ENCODE data around the gene SYNE2. TPM values are rescaled to one million over a fixed set of nuclear protein-coding genes. Genes with fewer than 3 reads are reported as not detected.
"Not testable (repeated sequence)": the region's sequence is repeated elsewhere in the genome, so short reads cannot be mapped to it uniquely, and the experiment has no call there.

Gene SYNE2
- total RNA-seq, 1 experiment from 2014 or later = 37.5 TPM

- ATAC-seq (no peak), DNase-seq (ENCODE audit: low read depth, low spot score) (no peak)
- BruUV-seq (replicated peaks) = no TSS peak
- ChIA-PET POLR2A (no interaction called here), CTCF (no interaction called here)
- in situ Hi-C loops (cut with HindIII; ENCODE audit: low pct_unique_long_range_greater_than_20kb, low sequenced_read_pairs) = no loop called here
- H3K27ac ChIP-seq (ENCODE audit: low read length) = no peak overlapping the region
- H3K4me3 ChIP-seq (ENCODE audit: low read depth in 2 of 2, low read length in 2 of 2) = no peak overlapping the region
- intact Hi-C loops (cut with micrococcal nuclease; ENCODE audit: unreplicated experiment) = no loop called here
- H3K36me3 ChIP-seq (ENCODE audit: control insufficient read depth, insufficient read depth, low read length) = no peaks in the 10 kb centered on the region
- no peak for TF ChIP-seq CTCF (IDR thresholded peaks at IDR 0.05)
- TF ChIP-seq TCF7L2 (IDR thresholded peaks at IDR 0.05; ENCODE audit: low read depth, low read length) = no peak
- TF ChIP-seq POLR2AphosphoS5 (IDR thresholded peaks at IDR 0.05; ENCODE audit: low read depth, low read length) = no peak
- TF ChIP-seq REST (IDR thresholded peaks at IDR 0.05; ENCODE audit: insufficient read depth in 1 of 2, low read depth in 2 of 2, low read length in 1 of 2) = no peak
- no peak for TF ChIP-seq SIN3A (IDR thresholded peaks at IDR 0.05; ENCODE audit: borderline replicate concordance, insufficient read depth, low read depth, low read length)
- H3K27me3 ChIP-seq (ENCODE audit: control insufficient read depth, insufficient read depth, low read length) = no peaks in the 10 kb centered on the region
- H3K9me3 ChIP-seq (ENCODE audit: control insufficient read depth, insufficient read depth, low read depth, low read length) = no peaks in the 10 kb centered on the region
- no peaks in the 10 kb centered on the region for H3K4me1 ChIP-seq (ENCODE audit: control insufficient read depth, insufficient read depth, low read length)
Observed at GRCh38 chr14:64178814-64179213, 326.0 kb downstream of the SYNE2 start.

- H3K4me1 ChIP-seq (ENCODE audit: control insufficient read depth, insufficient read depth, low read length); H3K27ac ChIP-seq (ENCODE audit: low read length); H3K36me3 ChIP-seq (ENCODE audit: control insufficient read depth, insufficient read depth, low read length); H3K4me3 ChIP-seq (ENCODE audit: low read depth in 2 of 2, low read length in 2 of 2); in situ Hi-C loops (cut with HindIII; ENCODE audit: low pct_unique_long_range_greater_than_20kb, low sequenced_read_pairs); ATAC-seq; intact Hi-C loops (cut with micrococcal nuclease; ENCODE audit: unreplicated experiment); BruUV-seq (replicated peaks); H3K9me3 ChIP-seq (ENCODE audit: control insufficient read depth, insufficient read depth, low read depth, low read length); H3K27me3 ChIP-seq (ENCODE audit: control insufficient read depth, insufficient read depth, low read length); POLR2A ChIA-PET; DNase-seq (ENCODE audit: low read depth, low spot score); CTCF ChIA-PET: not testable (repeated sequence)
Observed at GRCh38 chr14:64182908-64183307, 330.1 kb downstream of the SYNE2 start.

GRCh38 chr14:64184103-64184729 lies 331.4 kb downstream of the SYNE2 start:
- ATAC-seq (no peak), DNase-seq (ENCODE audit: low read depth, low spot score) (no peak)
- no peak for TF ChIP-seq SIN3A (IDR thresholded peaks at IDR 0.05; ENCODE audit: borderline replicate concordance, insufficient read depth, low read depth, low read length)
- TF ChIP-seq CTCF (IDR thresholded peaks at IDR 0.05) = no peak
- in situ Hi-C loops (cut with HindIII; ENCODE audit: low pct_unique_long_range_greater_than_20kb, low sequenced_read_pairs) (no loop called here), intact Hi-C loops (cut with micrococcal nuclease; ENCODE audit: unreplicated experiment) (no loop called here)
- POLR2A ChIA-PET = no interaction called here
- H3K27ac ChIP-seq (ENCODE audit: low read length) = no peak overlapping the region
- CTCF ChIA-PET = no interaction called here
- H3K9me3 ChIP-seq (ENCODE audit: control insufficient read depth, insufficient read depth, low read depth, low read length) = no peaks in the 10 kb centered on the region
- no peaks in the 10 kb centered on the region for H3K4me1 ChIP-seq (ENCODE audit: control insufficient read depth, insufficient read depth, low read length)
- BruUV-seq (replicated peaks) = no TSS peak
- no peaks in the 10 kb centered on the region for H3K27me3 ChIP-seq (ENCODE audit: control insufficient read depth, insufficient read depth, low read length)
- no peak overlapping the region for H3K4me3 ChIP-seq (ENCODE audit: low read depth in 2 of 2, low read length in 2 of 2)
- H3K36me3 ChIP-seq (ENCODE audit: control insufficient read depth, insufficient read depth, low read length) = no peaks in the 10 kb centered on the region

All from Panc1 (cell line).